Right hindlimb (tissue), 1 donor: ENCODE data around the gene HDAC7.

Experiments
- DNase-seq: peaks from one replicate; pipeline ENCODE4 v3.0.0-alpha.2; 2018

Gene HDAC7

DNA sequence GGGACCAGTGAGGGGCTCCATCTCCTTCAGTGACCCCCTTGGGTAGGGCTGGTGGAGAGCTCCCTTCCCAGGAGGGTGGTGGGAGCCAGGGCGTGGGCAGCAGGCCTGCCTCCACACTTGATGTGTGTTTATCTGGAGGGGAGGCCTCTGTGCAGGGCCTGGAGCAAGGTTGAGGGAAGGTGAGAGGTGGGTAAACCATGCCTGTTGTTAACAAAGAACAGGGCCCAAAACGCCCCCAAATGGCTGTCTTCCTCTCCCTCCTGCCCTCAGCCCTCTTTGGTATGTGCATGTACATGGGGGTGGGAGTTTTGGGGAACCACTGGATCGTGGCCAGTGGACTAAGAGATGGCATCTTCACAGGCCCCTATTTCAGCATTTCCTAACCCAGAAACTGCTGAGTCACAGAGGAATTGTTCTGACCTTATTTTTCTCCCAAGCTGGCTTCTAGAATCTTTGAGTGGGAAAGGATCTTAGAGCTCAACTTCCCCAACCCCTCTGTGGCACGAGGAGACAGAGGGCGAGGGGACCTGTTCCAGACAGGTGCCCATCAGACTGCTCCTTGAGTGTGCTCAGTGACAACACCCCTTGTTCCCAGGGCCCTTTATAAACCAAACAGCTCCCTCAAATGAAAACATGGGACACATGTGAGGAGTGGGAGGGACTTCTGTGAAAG lies 43.1 kb downstream of the HDAC7 start:
- DNase-seq, result no peak

DNA sequence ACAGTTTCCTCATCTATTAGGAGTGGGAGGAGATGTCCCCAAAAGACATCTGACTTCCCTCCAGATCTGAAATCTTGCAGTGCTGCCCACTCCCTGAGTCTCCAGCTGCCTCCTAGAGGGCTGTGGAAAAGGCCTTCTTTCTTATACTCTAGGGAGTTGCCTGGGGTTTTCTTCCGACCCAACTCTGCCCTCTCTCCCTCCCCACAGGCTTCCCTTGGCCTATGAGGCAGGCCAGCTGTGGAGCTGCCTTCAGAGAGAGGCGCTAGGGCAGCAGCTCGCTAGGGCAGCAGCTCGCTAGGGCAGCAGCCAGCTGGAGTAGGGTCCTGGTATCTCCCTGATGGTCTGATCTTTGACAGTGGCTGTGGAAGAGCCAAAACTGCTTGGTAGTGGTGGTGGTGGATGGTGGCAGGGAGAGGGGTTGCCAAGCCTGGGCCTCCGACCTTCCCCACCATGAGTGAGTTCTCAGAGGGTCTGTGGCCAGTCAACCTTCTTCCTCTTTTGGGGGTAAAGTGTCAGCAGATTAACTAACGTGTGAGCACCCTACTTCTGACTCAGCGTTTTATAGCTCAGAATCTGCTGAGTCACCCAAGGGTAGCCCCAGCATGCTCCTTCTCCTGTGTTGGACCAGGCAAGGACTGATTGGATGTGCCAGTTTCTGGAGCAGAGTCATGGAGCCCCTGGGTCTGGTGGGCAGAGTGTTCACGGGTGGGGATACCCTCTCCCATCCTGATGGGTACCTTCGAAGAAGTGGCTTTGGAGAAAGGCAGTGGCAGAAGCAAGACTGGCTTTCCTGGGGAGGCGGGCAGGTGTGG lies 44.4 kb downstream of the HDAC7 start:
- no peak for DNase-seq

DNA sequence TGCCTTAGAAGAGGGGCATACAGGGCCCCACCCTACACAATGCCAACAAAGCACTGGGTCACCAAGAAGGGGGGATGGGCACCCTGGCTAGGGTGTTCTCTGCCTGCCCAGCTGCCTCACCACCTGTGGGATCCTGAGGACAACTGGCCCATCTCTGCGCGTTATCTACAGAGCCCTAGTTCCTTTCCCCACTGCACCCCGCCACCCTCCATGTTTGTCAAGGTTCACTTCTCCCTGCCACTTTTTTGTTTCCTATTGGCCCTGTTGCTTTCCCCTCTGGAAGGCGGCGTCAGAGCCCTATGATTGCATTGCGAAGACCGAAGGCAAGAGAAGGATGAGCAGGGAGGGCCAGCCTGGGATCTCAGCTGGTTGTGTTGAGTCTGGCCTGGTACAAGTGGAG lies 45.0 kb downstream of the HDAC7 start:
- no peak for DNase-seq

DNA sequence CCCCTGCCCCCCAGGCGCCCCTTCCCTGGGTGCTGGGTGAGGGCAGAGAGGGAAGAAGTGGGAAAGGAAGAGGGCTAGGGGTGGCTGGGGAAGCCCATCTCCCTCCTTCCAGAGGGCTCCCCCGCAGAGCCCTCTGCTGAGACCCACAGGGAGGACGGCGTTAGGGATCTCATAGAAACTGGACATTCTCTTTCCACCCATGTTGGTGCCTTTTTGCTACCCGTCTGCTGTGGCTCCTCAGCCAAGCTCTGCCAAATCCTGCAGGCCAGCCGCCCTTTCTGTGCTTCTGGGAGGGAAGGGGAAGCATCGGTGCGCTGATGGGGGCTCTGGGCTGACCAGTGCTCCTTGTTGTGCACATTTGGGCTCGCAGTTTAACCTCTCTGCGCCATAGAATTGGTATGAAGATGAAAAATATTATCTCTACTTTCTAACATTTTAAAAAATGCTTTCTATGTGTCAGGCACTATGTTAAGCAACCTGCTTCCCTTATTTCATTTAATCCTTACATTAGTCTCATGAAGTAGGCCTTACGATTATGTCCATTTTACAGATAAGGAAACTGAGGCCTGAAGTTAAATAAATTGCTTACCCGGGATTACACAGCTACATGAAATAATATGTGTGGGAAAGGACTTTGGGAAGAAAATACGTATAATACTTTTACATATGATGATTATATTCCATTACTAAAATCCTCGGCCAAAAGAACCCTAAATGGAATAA lies 45.7 kb downstream of the HDAC7 start:
- no peak for DNase-seq

DNA sequence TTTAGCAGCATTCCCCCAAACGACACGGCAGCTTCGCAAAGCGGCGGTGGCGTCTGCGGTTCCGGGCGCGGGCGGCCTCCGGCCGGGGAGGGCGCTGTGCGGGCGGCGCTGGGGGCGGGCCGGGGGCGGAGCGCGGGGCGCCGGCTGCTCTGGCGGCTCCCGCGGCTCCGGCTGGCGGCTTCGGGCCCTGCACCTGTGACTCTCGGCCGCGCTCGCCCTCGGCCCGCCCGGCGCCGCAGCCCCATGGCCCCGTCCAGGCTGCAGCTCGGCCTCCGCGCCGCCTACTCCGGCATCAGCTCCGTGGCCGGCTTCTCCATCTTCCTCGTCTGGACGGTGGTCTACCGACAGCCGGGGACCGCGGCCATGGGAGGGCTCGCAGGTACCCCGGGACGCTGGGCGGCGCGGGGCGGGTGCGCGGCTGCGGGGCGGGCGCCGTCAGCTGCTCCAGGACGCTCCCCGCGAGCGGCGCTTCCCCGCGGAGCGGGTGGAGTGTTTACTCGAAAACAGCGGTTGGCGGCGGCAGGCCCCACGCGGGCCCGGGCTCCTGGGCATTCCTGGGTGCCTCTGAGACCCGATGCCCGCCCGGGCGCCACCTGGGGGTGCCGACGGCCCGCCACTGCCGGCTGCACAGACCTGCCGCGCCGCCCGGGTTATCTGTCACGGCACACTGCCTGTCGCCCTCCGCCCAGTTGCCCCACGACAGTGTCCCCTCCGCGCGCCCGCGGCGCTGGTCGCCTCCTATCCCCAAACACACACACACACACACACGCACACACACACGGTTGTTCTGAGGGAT lies 46.4 kb downstream of the HDAC7 start, which contains the start of gene SLC48A1:
SLC48A1 (plus strand) TSS at position 177 of the 796 bp plus-strand sequence; CDS start at position 244, 67 bp downstream.
- DNase-seq, result peak; percentile 79

DNA sequence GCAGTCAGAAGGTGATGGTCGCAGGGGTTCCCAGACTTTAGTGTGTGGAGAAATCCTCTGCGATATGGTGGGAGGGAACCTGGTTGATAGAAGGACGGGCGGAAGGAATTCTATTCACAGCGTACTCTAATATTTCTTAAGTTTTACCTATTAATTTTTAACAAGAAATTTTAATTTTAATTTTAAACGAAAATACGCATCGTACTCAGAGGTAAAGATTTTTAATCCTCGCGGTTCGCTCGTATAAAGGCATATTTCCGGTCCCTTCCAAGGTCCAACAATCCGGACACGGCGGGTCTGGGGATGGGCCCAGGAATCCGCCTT lies 47.0 kb downstream of the HDAC7 start:
- no peak for DNase-seq

DNA sequence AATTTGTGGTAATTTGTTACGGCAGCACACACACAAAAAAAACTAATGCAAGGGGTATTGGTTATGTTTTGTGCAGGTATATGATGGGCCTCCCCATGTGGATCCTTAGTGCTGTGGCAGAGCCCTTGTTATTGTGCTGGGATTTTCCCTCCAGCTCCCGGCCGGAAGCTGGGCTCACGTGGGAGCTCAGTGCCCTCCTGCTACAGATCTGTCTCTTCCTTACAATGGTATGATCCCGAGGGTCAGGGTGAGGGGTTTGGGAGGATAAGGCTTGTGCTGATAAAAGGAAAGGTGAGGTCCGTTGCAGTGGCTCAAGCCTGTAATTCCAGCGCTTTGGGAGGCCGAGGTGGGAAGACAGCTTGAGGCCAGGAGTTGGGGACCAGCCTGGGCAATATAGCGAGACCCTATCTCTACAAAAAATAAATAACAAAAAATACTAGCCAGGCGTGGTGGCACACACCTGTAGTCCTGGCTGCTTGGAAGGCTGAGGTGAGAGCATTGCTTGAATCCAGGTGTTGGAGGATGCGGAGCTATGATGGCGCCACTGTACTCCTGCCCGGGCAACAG lies 47.5 kb downstream of the HDAC7 start:
- DNase-seq, result no peak

DNA sequence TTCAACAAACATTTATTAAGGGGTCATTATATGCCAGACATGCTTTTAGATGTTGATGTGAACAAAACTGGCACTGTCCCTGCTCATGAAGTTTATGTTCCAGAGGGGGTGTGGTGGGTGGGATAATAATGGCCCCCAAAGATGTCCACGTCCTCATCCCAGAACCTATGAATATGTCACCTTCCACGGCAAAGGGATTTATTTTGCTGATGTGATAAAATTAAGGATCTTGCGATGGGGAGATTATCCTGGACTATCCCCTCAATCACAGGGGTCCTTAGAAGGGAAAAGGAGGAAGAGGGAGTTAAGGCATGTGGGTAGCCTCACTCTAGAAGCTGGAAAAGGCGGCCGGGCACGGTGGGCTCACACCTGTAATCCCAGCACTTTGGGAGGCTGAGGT lies 48.4 kb downstream of the HDAC7 start:
- no peak for DNase-seq

DNA sequence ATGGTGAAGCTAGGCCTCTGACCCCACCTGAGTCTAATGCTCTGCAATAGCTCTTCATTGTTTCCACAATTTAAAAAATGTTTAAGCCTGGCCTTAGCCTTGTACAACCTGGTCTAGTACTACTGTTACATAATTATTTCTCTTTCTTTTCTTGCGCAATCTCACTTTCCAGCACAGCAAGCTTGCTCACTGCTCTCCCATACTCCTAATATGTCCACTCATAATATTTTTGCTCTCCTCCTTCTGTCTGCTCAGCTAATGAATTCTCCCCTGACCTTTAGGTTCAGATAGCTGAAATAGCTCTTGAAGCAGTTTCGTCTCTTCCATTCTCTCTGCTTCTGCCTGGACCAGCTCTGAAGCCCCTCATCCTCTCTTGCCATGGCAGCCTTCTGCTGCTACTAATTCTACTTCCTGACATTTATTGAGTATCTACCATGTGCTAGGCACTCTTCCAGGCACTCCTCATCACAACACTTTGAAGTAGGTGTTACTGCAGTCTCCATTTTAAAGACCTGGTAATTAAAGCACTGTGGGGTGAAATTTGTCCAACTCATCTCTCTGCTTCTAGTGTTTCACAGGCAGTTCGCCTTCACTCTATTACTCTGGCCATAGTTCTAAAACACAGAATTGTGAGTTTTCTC lies 49.5 kb downstream of the HDAC7 start:
- DNase-seq, result no peak

DNA sequence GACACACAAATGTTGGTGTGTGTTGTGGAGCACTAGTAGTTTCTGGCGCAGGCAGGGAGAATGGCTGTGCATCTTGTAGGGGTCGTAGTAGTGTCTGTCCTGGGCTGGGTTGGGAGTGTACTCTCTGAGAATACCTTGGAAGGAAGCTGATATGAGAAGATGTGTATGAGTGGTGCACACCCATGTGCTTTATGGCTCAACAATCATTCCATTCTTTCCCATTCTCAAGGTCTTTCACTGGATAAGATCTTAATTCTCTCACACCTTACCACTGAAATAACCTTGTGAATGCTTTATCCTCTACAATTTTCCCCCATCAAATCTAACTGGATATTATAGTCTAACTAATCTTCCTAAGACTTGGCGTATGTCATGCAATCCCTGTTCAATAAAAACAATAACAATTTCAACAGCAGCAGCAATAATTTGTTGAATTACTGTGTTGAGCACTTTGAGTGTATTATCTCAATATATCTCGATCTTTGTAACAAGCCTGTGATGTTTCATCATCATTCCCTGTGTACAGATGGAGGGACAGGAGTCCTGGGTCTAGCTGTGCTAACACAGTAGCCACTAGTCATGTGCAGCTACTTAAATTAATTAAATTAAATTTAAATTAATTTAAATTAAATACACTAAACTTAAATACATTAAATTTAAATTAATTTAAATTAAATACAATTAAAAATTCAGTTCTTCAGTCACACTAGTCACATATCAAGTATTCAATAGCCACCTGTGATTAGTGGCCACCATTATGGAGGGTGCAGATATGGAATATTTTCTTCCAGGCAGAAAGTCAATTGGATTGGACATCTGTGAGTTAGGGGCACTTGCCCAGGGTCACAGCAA lies 50.2 kb downstream of the HDAC7 start:
- DNase-seq, result no peak

DNA sequence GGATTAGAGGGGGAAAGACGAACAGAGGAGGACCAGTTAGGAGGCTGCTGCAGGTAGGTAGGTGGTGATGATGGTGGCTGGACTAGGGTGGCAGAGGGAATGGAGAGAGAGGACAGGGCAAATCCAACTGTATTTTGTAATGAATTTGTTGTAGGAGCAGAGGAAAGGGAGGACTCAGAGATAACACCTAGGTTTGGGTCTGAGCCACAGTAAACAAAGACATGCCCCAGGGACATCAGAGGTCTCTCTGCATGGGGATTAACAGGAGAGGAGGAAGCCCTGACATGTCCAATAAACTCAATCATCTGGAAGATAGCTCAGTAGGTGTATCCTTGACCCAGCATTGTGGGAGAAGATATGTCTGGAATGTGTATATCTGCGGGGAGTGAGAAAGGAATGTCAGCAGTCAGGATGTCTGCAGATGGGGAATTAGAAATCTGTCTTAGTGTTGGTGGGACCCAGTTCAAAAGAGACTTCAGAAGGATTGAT lies 51.3 kb downstream of the HDAC7 start:
- DNase-seq, result no peak

DNA sequence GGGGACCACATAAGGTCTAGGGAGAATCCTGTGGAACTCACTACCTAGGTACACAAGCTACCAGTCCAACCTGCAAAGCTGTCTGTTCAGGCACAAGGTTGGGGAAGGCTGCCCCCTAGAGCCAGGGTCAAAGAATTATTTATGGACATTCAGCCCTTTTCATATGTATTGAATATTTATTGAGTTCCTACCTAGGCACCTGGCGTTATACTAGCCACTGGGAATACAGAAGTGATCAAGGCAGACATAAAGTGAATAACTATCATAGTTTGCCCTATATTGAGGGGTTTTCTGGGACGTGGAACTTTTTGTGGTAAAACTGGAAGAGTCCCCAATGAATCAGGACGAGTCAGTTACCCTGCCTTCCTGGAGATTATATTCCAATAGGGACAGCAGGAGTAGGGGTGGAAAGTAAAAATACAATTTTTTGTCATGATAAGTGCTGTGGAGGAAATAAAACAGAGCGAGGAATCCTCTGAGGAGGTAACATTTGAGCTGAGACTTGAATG lies 52.4 kb downstream of the HDAC7 start:
- DNase-seq, result no peak

DNA sequence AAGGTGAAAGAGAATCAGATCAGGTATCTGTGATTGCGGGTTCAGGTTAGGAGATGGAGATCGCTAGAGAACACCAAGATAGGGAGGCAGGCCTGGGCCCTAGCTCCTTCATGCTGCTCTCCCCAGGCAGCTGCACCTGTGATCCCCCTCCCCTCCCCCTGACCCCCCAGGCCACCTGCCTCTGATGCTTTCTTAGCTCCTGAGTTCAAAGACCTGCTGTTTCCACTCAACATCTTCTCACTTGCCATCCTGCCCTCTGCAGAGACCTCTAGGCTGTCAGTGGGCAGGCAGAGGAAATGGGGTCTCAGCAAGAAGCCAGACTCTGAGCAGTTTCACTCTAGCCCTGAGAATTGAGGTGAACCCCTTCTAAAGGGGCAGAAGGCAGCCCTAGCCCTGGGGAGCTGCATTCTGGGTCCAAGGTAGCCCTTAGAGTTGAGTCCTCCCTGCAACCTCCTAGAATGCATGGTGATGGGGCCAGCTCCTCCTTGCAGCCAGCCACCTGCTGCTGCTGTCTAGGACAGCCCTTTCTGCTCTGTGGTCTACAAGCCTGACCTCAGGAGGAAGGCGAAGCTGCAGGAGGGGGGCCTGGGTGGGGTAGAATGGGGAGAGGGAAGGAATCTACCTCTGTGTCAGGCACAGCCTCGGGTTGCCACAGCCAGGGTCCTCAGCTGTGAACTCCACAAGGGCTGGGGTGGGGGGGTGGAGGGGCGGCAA lies 53.0 kb downstream of the HDAC7 start:
- no peak for DNase-seq

DNA sequence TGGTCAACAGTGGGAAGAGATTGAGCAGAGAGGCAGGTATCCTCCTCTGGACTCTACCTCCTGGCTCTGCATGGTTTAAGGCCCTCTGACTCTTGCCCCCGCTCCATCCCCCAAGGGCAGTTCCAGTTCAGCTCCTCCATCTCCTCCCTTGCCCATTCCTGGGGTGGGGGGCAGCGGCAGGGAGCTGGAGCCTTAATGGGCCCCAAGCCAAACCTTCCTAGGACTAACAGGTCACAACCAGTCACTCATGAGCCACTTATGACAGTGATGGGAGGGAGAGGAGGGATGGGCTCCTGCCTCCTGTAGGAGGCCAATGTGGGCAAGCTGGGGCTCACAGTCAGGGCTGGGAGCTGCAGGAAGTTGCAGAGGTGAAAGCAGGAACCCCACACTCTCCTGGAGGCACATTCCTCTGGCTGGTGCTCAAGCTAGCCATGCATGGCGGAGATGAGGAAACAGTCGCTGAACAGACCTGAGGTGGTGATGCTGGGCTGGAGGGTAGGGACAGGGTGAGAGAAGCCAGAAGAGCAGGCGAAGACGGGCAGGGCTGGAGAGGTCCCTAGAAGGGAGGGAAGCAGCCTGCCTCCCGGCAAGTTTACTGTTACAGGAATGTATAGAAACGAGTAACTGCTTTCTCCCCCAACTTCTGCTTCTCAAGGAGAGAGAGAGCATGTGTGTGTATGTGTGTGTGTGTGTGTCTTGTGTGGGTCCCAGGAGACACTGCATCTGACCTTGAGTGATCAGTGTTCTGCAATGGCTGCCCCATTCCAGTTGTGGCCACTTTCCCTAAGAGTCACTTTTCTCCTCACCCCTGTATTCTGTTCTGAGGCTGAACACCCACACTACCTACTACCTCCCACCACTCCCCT lies 56.0 kb downstream of the HDAC7 start:
- DNase-seq, result no peak

DNA sequence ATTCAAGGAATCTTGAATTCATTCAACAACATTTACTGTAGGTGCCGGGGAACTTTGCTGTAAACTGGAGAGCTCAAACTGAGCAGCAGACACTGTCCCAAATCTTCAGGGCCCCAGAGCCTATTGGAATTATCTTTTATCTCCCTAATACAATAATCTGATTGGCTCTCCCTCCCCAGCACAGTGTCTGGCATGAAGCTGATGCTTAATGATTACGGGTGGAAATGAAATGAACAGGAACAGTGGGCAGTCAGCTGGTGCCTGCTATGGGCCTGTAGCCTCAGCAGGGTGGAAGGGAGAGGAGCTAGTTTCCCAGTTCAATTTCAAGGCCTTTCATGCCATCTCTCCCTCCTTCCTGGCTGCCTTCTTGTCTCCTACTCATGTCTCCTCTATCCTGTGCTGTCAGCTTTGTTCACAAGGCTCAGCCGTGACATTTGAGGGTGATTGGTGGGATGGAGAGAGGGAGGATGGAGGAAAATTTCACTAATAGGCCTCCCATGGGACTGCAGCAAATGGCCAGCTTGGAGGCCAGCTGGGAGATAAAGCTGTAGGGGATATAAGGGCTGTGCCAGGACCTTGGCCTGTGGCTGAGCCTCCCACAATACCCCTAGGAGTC lies 56.7 kb downstream of the HDAC7 start:
- DNase-seq, result no peak

DNA sequence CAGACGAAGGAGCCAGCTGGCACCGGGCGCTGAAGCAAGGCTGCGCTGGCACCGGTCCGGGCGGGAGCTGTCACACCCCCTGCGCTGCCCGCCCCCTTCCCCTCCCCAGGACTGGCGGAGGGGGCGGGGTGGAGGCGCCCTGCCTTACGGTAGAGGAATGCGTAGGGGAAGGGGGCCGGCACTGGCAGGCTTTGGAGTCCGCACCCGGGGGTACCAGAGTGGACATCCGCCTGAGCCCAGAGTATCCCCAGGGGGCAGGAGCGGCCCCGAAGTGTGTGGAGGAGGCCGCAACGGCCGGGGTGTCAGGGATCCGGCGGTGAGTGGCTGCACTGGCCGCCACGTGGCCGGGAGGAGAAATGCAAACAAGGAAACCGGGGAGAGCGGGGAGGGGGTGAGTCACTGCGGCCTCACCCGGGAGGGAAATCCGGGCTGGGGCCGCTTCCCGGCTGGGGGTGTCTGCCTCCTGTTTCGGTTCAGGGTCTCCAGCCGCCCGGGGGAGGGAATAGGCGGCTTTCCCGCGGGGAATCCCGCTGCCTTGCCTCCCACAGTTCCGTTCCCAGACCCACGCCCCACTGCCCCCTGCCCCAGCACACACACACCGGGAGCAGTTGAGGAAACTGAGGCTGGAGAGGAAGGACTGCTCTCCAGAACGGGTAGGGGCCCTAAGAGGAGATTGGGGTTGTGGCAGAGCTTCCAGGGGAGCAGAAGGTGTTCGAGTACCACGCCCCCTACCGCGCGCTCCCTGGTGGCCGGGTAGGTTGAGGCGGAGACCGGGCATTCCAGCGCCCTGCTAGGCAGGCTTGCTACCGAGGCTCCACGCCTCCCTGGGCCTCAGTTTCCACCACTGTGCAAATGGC lies 60.6 kb downstream of the HDAC7 start, which contains the start of gene RAPGEF3:
RAPGEF3 (minus strand) TSS at position 47 of the 857 bp plus-strand sequence. CDS start 324 bp downstream, outside the sequence.
- DNase-seq, result peak; percentile 89

DNA sequence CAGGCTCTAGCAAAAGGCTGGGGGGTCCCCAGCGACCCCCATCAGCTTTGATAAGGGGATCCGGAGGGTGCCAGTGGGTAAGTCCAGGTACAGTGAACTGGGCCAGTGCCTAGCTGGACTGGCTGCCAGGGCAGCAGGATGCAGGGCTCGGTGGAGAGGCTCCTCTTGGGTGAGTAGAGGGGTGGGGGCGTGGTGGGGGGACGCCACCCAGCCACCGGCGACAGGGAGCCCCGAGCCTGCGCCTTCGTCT lies 61.2 kb downstream of the HDAC7 start:
- DNase-seq, result no peak
